ENCODE data around the gene HDLBP.

HDLBP gene

DNA sequence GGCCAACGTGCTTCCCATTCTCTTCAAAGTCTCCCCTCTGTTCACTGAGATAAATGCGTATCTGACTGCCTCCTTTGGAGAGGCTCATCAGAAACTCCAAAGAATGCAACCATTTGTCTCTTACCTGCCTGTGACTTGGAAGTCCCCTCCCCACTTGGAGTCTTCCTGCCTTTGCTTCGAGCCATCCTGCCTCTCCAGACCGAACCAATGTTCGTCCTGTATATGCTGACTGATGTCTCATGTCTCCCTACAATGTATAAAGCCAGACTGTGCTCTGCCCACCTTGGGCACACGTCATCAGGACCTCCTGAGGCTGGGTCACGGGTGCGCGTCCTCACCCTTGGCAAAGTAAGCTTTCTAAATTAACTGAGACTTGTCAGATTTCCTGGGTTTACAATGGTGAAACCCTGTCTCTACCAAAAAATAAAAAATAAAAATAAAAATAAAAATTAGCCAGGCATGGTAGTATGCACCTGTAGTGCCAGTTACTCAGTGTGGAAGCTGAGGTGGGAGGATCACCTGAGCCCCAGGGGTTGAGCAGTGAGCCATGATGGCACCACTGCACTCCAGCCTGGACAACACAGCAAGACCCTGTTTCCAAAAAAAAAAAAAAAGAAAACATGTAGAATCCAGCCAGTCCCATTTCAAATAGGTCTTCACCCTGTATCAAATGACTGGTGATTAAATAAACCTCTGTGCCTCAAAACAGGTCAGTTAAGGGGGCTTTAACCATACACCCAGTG lies 29.0 kb downstream of the HDLBP start:
- ATAC-seq: no peak
- no peak for TF ChIP-seq ZC3H10 (CRISPR knock-in tag; IDR thresholded peaks at IDR 0.05)
- TF ChIP-seq, protein P1, sequence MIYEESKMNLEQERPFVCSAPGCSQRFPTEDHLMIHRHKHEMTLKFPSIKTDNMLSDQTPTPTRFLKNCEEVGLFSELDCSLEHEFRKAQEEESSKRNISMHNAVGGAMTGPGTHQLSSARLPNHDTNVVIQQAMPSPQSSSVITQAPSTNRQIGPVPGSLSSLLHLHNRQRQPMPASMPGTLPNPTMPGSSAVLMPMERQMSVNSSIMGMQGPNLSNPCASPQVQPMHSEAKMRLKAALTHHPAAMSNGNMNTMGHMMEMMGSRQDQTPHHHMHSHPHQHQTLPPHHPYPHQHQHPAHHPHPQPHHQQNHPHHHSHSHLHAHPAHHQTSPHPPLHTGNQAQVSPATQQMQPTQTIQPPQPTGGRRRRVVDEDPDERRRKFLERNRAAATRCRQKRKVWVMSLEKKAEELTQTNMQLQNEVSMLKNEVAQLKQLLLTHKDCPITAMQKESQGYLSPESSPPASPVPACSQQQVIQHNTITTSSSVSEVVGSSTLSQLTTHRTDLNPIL (CRISPR knock-in tag; IDR thresholded peaks at IDR 0.05; ENCODE audit: low read depth): no peak
- TF ChIP-seq, protein P2, sequence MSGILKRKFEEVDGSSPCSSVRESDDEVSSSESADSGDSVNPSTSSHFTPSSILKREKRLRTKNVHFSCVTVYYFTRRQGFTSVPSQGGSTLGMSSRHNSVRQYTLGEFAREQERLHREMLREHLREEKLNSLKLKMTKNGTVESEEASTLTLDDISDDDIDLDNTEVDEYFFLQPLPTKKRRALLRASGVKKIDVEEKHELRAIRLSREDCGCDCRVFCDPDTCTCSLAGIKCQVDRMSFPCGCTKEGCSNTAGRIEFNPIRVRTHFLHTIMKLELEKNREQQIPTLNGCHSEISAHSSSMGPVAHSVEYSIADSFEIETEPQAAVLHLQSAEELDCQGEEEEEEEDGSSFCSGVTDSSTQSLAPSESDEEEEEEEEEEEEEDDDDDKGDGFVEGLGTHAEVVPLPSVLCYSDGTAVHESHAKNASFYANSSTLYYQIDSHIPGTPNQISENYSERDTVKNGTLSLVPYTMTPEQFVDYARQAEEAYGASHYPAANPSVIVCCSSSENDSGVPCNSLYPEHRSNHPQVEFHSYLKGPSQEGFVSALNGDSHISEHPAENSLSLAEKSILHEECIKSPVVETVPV (CRISPR knock-in tag; IDR thresholded peaks at IDR 0.05): no peak
- TF ChIP-seq RARB (CRISPR knock-in tag; IDR thresholded peaks at IDR 0.05): no peak
- TF ChIP-seq ISL1 (CRISPR knock-in tag; IDR thresholded peaks at IDR 0.05): no peak
- no peak for TF ChIP-seq SNAI2 (CRISPR knock-in tag; IDR thresholded peaks at IDR 0.05)
- no peak for TF ChIP-seq PATZ1 (CRISPR knock-in tag; IDR thresholded peaks at IDR 0.05; ENCODE audit: borderline replicate concordance)
- TF ChIP-seq ZNF8 (CRISPR knock-in tag; IDR thresholded peaks at IDR 0.05): no peak
- no peak for TF ChIP-seq ESRRG (CRISPR knock-in tag; IDR thresholded peaks at IDR 0.05)

GRCh38 chr2:241285596-241285995 lies 29.9 kb downstream of the HDLBP start:
- ATAC-seq: no peak
- TF ChIP-seq ARNTL (CRISPR knock-in tag; IDR thresholded peaks at IDR 0.05; ENCODE audit: borderline replicate concordance, low read depth) (no peak), ISL1 (CRISPR knock-in tag; IDR thresholded peaks at IDR 0.05) (no peak), TOX (CRISPR knock-in tag; IDR thresholded peaks at IDR 0.05; ENCODE audit: borderline replicate concordance) (no peak), ZNF8 (CRISPR knock-in tag; IDR thresholded peaks at IDR 0.05) (no peak), ESRRG (CRISPR knock-in tag; IDR thresholded peaks at IDR 0.05) (no peak), TSHZ2 (CRISPR knock-in tag; IDR thresholded peaks at IDR 0.05) (no peak), PATZ1 (CRISPR knock-in tag; IDR thresholded peaks at IDR 0.05; ENCODE audit: borderline replicate concordance) (no peak), TCF4 (CRISPR knock-in tag; IDR thresholded peaks at IDR 0.05; ENCODE audit: borderline replicate concordance) (no peak), PPARA (CRISPR knock-in tag; IDR thresholded peaks at IDR 0.05; ENCODE audit: borderline replicate concordance) (no peak), CSDC2 (CRISPR knock-in tag; IDR thresholded peaks at IDR 0.05) (no peak), ZFP3 (CRISPR knock-in tag; IDR thresholded peaks at IDR 0.05) (no peak), RARB (CRISPR knock-in tag; IDR thresholded peaks at IDR 0.05) (no peak), GLIS3 (CRISPR knock-in tag; IDR thresholded peaks at IDR 0.05) (no peak), BACH2 (CRISPR knock-in tag; IDR thresholded peaks at IDR 0.05; ENCODE audit: borderline replicate concordance) (no peak), ZFP30 (CRISPR knock-in tag; IDR thresholded peaks at IDR 0.05) (no peak), OSR1 (CRISPR knock-in tag; IDR thresholded peaks at IDR 0.05) (no peak), ZNF565 (CRISPR knock-in tag; conservative IDR thresholded peaks at IDR 0.05; ENCODE audit: low read depth) (no peak), SNAI2 (CRISPR knock-in tag; IDR thresholded peaks at IDR 0.05) (no peak)
- TF ChIP-seq, protein P2 (CRISPR knock-in tag; IDR thresholded peaks at IDR 0.05): no peak
